Loucy (cell line): ENCODE measurements around the gene MCC.

ENCODE experiments used
- EZH2phosphoT487 ChIP-seq: fragments of 200-600 bp; IDR thresholded peaks from 2 replicates; pipeline ENCODE4 v1.6.1; 2018; ENCODE audit warnings: antibody characterized with exemption, mild to moderate bottlenecking, moderate library complexity, borderline replicate concordance
- TF ChIP-seq, protein P1 (sequence below): fragments of 200-600 bp; sonication (generic); conservative IDR thresholded peaks from 2 replicates; pipeline ENCODE4 v1.5.1; 2014; ENCODE audit warnings: mild to moderate bottlenecking, antibody characterized with exemption, low read length

DNA sequence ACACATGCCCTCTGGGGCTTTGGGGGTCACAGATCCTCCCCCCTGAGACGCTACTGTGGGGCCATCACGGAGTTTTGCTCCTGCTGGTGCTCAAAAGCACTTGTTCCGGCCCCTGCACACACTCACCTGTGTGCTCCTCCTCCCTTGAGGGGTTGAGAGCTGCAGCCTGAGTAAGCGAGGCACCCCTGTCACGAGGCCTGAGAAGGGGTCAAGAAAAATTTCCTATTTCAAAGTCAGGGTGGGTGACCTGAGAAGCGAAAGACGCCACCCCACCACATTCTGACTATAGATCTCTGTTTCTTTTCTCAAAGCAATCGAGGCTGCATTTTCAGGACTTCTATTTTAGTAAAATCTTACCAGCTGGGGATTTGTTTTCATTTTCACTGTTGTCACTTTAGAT lies 373.2 kb downstream of the MCC start:
- TF ChIP-seq, protein P1, sequence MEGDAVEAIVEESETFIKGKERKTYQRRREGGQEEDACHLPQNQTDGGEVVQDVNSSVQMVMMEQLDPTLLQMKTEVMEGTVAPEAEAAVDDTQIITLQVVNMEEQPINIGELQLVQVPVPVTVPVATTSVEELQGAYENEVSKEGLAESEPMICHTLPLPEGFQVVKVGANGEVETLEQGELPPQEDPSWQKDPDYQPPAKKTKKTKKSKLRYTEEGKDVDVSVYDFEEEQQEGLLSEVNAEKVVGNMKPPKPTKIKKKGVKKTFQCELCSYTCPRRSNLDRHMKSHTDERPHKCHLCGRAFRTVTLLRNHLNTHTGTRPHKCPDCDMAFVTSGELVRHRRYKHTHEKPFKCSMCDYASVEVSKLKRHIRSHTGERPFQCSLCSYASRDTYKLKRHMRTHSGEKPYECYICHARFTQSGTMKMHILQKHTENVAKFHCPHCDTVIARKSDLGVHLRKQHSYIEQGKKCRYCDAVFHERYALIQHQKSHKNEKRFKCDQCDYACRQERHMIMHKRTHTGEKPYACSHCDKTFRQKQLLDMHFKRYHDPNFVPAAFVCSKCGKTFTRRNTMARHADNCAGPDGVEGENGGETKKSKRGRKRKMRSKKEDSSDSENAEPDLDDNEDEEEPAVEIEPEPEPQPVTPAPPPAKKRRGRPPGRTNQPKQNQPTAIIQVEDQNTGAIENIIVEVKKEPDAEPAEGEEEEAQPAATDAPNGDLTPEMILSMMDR, result no peak
- no peak for TF ChIP-seq EZH2phosphoT487
